AG08395 (cell line): ENCODE measurements around the gene TTC6.
"Not testable (repeated sequence)": the region's sequence is repeated elsewhere in the genome, so short reads cannot be mapped to it uniquely, and the experiment has no call there.

Experiments
- DNase-seq: peaks from one replicate; pipeline ENCODE4 v3.0.0; 2012; ENCODE audit warnings: mixed read lengths, low spot score

Gene TTC6, protein sequence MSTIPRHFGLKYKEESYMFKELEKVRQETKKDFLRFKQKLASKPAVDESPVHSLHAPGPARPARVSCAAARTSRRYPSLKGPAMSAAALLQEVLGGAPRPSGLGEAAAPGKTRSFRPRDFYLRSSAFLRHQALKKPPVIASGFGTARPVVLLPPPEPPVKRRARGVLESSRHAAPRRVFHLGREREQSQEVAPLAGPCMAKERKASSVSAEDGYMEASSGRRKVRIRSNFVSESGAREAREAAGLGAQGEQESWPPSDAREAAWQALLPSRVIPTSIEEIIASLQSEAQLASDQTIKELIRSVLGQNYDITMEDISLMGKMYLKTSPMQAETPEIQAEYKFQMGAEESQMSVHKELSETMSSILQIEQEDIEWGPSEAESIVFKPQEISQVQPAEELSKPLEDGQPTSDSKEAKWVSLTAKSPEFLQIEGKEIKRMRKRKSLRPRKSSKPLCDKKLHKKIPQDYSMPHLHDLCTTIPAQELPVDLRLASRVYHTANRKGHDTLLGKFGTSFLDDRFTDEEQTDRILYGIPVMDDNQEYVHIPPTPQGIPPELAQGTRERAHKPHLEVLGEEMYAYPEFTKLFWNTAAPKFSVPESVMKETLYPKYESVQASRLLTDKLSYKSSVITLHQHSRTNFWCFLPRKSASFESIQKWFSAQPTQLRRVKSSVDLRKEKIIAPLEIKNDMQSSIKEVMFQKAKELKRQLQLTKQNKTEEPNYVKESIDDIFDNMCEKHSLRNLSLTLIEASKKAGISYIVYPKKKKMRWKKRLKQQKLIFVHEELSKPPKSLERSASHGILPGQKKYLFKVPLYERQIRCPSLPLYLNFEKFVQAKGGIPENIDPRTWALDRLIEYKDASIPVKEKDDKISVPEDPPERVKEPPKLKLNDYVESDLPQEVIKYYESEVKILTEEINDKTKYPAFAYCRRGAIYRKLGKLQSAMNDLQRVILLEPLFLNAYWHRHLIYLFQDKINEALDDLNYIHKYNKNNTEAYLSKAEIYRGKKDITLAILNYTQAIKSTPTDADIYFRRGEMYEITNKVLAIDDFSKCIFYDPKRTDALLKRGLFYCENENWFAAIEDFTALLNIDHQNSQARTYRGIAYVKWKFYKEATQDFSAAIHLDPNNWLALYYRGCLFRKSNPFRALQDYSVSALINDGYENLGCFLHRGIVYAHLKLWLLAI (N-terminal part only)

DNA sequence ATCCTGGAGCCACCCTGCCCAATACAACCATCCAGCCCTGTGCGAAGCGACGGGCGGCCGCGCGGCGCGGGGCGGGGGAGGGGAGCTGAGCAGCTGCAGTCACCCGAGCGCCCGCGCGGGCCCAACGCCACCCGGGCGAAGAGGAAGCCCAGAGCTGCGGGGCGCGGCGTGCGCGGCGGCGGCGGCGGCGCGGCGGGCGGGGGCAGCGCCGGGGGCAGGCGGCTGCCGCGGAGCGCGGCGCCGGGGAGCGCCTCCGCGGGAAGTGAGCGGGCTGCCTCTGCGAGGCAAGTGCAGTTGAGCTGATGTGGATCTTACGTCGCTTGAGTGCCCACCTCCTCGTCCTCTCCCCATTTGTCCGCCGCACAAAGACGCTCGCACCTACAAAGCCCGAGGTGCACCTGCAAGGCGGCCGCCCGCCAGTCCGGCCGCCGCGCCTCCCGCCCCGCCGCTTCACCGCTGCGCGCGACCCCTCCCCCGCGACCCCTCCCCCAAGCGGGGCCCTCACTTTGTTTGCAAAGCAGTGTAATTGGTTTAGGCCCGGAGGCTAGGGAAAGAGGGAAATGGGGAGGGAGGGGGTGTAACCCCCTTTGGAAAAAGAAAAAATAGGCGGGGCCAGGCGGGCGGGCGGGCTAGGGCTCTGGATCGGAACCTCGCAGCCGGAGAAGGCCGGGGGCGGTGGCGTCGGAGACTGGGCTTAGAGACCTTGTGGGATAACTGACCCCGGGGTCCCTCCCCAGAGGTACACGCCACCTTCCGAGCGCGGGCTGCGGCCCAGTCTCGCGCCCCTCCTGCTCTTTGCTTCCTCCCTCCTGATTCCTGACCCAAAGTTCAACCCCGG lies at the start of gene TTC6, which contains the start of gene FOXA1:
Gene TTC6, plus strand, starts transcription at position 659 of the 838 bp plus-strand sequence. CDS start 26,436 bp downstream, outside the sequence.
Gene FOXA1, minus strand, starts transcription at position 279 of the 838 bp plus-strand sequence. Its CDS starts 277 bp downstream, at position 2.
- peak; percentile 33 for DNase-seq

DNA sequence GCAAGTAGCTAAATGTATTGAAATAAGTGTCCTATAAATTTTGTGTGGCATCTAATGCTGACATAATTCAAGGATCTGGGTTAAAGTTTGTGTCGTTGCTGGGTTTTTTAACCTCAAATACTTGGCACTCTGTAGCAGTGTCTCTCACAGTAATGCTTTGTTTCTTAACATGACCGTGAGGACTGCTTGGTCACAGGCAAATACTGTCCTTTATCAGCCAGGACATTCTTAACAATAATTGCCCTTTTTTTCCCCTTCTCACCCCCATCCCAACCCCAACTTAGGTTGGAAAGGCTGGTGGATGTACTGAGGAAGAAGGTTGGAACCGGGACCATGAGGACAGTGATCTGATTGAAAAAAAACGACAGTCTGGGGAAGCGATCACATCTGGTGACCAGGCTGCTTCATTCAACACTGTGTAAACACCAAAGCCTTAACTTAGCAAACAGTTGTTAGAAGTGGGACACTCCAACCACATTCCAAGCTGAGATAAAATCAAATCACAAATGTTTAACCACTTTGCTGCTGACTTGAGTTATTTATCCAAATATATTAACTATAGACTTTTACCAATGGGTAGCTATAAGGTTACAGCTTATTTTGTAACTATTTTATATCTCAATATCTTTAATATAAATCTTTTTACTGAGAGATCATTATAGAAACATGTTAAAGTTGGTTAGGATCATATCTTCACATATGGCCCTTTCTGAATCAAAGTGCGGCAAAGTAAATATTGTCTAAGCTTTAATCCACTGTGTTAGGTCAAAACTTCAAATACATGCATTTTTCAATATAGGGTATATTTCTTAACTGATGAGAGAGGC lies 48.6 kb upstream of the TTC6 start:
- DNase-seq = peak; percentile 13

DNA sequence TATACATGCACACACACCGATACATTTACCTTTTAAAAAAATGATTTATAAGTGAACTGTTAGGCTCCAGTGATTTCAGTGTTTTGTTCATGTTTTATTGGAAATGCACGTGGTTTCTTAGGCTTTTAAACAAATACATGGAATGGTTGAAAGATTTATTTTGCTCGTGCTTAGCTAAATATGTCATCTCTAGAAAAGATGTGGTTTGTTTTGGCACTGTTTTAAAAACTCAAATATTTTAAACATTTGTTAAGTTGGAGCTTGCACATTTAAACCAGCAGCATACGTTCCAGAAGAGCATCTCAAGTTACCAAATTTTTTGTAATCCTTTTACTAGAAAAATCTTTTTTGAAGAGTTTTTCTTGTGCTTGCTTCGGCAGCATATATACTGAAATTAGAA lies 44.9 kb upstream of the TTC6 start:
- no peak for DNase-seq

DNA sequence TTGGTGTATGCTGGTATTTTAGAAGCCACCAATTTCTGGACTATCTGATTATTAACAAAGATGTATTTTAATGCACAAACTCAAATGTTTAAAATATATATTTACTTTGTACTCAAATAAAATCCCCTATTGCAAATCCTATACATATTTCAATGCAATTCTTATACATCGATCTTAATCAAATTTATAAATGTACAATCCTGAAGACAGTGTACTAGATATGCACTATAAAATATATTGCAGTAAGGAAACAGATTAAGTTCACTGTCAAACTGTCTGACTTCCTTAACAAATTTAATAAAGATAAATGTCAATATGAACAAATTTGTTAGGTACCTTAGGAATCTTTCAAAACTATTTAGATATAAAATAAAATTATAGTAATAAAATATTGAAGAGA lies 44.3 kb upstream of the TTC6 start:
- no peak for DNase-seq

DNA sequence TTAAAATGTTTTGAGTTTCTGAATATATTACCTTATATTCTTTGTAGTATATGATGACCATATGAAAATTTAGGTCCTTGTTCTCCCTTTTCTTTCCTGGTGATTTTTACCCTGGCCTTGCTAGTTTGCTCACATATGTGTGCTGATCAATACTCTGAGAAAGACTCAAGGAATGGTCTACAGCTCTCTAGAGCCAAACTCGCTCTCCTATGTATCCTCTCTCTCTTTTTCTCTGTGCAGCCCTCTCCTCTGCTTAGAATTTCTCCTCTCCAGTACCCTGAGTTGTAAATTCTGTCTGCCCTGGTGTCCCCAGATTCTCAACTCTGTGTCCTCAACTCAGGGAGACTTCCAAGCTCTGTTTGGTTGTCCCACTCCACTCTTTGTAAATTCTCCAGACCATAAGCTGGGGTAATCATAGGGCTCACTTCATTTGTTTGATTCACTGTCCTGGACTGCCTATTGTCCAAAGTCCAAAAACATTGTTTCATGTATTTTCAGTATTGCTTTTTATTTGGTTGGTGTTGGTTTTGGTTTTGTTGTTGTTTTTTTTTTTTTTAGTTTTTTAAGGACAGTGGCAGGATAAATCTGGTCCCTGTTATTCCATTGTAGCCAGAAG lies 41.4 kb upstream of the TTC6 start:
- no peak for DNase-seq

DNA sequence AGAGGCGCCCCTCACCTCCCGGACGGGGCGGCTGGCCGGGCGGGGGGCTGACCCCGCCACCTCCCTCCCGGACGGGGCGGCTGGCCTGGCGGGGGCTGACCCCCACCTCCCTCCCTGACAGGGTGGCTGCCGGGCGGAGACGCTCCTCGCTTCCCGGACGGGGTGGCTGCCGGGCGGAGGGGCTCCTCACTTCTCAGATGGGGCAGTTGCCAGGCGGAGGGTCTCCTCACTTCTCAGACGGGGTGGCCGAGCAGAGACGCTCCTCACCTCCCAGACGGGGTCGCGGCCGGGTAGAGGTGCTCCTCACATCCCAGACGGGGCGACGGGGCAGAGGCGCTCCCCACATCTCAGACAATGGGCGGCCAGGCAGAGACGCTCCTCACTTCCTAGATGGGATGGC lies 39.8 kb upstream of the TTC6 start:
- DNase-seq = not testable (repeated sequence)

DNA sequence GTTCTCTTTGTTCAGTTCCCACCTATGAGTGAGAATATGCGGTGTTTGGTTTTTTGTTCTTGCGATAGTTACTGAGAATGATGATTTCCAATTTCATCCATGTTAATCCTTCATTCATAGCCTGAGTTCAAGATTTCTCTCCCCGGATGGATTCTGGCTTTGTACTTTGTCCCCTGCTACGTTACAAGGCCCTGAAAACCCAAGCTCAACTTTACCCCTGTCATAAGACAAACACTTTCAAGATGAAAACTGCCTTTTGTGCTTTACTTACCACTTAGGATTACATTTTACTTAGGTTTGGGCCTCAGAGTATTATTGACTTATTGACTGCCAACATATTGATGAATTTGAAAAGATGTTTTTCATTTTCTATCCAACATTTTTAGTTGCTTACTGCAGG lies 36.7 kb upstream of the TTC6 start:
- DNase-seq = no peak

DNA sequence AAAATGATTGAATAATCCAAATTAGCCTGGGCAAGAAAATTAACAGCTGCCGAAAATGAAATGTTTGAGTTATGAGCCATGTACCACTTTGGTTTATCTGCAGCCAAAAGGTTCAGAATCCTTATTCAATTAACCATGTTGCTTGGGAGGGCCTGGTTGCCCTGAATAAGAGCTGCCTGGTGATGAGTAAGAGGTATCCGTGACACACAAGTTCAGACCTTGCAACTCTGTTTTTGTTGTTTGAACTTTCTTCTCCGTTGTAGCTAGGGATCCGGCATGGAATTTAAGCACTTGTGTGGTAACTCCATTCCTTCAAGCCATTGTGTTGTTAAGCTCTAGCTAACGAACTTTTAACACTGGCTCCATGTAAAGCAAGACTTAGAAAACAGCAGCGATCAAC lies 36.0 kb upstream of the TTC6 start:
- DNase-seq = no peak

DNA sequence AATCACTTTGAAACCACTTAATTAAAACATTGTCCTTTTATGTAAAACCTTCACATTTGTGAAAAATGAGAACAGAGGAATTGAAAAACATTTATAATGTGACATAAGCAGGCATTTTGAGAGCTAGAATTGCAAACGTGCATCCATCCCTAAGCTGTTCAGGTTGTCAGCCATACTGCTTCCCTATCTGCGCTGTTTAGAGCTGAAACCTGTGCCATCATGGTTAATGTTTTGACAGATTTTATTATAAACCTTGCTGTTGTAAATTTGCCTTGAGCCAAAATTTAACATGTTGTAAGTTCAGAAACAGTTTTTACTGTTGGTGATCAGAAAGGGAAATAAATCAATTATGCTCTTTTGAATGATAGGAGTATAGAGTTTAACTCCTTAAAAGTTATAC lies 32.2 kb upstream of the TTC6 start:
- no peak for DNase-seq

DNA sequence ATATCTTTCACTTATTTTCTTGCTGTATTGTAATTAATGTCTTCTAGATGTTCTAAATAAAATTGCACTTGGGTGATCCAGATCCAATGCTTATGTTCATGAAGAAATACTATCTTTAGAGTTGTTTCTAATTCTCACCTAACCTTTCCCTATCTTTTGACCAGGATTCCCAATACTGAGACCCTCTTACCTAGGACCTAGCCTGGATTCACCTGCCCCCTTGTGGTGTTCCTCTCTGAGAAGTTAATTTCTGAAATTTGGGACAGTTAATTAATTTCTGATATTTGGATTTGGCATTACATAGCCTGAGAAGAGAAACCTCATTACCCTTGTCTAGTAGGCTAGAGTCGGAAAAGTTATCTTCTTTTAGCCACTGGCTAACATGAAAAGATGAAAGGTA lies 29.9 kb upstream of the TTC6 start:
- DNase-seq = no peak

DNA sequence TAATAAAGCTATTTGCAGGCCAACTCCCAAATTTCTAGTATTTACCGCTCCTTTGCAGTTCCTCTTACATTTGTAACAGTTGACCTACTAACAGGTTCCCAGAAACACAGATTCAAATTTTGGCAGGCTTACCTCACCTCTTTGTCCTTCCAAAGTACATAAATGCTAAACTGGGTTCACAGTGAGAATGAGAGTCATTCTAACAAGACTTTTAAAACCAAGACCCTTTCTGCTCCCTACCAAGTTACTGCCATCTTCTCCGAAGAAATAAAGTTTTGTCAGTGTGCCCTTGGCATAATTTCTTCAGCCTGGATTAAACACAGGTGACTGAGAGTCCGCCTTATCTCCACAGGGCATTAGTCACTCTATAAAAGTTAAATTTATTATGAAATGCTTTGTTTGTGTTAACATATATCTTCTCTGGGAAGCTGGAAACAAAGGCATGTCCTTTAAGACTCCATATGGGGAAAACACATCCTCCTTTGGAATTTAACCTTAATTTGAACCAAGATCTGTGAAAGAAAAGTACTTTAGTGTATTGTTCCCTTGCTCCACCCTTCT lies 28.5 kb upstream of the TTC6 start:
- no peak for DNase-seq

DNA sequence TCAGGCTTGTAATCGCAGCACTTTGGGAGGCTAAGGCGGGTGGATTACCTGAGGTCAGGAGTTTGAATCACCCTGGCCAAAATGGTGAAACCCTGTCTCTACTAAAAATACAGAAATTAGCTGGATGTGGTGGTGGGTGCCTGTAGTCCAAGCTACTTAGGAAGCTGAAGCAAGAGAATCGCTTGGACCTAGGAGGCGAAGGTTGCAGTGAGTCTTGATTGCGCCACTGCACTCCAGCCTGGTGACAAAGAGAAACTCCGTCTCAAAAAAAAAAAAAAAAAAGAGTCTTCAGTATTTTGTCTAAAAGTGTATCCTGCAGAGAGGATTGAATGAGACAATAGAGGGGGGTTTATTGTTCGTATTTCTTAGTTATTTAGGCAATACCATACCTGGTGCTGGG lies 25.7 kb upstream of the TTC6 start:
- DNase-seq = no peak

DNA sequence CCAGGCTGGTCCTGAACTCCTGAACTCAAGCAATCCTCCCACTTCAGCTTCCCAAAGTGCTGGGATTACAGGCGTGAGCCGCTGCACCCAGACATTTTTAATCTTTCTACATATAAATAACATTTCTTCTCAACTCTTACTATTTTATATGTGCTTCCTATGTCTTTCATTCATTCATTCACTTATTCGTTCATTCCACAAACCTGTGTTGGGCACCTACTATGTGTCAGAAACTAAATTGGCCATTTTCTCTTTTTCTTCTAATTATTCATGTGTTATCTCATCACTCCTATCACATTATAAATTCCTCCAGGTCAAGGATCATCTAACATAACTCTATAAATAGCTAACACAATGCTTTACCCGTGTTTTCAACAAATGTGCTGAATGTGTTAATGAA lies 24.0 kb upstream of the TTC6 start:
- DNase-seq = no peak

DNA sequence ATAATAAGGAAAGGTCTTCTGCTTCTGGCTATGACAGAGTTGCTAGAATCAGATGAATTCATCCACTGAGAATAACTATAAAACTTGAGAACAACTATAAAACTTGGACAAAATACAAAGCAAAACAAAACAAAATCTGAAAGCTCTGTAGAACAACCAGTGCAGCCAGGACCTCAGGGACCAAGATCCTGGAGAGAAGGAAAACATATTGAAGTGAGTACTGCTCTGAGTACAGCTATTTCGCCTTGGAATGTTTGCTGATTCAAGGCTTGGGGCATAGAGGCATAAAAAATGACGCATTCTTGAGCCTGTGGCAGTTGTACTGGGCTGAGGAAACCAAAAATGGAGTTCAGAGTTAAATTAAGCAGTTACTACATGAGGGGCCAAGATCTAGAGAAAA lies 22.1 kb upstream of the TTC6 start:
- DNase-seq = no peak

DNA sequence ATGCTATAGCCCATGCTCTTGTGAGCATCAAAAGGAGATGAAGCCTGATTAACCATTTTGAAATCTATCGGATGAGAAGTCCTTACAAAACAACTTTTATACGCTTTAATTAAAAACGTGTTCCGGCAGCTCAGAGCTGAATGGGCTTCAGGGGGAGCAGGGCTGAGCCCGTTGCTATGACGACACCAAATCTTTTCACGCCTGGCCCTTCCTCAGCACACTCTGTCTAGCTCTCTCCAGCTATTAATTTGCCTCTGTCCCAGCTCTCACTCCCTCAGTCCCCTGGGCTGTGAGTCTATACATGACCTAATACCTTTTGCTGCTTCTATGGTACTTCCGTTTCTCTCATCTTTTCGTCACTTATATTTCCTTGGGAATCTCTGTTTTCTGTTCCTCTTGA lies 16.2 kb upstream of the TTC6 start:
- DNase-seq = no peak

DNA sequence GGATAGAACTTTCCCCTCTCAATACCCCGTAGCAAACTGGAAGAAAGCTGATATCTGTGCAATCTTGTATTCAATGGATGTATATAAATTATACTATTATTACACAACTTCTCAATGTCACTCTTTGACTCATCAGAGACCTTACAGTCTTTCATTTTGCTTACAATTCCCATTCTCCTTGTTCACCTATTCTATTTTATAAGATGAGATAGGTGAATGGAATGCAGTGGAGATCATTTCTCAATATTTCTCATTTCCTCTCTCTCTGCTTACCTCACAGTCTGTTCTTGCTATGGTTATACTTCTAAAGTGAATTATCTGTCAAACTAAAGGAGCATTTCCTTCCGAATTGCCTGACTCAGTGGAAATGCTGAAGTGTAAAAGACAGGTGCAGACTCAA lies 15.3 kb upstream of the TTC6 start:
- DNase-seq = no peak

DNA sequence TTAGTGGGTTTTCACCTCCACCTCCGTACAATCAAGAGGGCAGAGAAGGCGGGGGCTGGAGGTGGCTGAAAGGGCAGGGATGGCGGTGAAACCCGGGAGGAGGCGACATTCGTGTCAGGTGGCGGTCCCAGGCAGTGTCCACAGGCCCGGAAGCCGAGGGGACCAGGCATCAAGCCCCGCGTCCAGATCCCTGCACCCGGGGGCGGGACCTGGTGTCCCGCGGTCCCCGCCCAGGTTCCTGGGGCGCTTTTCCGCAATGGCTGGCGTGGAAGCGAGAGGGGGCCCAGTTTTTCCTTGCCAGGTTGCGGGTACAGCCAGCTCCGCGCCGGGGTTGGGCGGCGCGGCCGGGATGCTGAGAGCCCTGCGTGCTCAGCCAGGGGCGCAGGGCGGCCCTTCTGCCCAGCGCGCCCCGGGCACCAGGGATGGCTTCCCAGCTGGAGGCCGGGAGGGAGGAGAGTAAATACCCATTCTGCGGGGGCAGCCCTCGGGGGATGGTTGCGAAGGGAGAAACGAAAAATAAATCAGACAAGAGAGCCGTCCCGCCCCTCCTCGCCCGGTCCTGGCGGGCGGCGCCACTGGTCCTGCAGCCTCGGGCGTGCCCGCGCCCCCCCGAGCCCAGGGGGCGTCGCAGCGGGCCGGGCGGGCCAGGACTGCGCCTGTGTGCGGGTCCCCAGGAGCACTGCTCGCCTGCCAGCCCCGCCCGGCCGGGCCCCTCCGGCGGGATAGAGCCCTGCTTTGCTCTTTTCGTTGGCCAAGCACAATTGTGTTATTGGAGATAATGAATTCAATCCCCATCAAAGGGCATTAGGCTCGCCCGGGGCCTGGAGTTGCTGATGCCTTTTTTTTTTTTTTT lies 11.8 kb upstream of the TTC6 start:
- no peak for DNase-seq

DNA sequence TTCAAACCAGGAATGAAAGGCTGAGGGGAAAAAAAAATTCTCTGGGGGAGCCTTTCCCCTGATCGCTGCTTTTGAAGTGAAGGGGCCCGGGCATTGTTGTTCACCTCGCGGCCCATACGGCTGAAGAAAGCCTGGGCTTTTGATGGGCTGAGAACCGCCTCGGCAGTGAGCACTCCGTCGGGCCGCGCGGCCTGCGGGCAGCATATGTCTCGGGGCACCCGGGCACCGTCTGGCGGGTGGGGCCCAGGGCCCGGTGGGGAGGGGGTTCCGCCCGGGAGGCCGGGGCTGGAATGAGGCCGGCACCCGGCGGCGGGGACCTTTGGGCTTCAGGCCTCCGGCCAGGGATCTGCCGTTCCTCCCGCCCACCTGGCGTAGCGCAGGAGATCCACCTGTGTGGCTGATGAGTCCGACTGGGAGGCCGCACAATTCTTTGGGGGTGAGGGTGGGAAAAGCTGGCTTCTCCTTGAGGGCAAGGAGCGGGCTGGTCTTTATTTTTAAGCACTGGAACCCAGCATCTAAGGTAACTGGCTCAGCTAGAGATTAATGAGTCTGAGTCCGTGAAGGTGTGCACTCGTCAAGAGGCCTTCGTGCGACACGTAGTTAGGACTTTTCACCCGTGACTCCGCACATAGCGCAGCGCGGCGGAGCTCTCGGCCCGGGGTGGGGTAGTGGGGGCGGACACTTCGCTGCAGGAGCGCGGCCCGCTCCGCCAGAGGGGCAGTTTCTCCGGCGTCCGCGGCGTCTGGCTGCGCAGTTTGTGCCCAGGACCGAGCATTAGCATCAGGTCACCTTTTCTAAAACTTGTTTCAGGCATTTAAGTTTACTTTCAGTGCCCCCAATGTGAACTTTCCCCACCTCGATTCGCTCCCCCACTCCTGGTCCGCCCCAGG lies 11.0 kb upstream of the TTC6 start:
- DNase-seq = no peak
